Lower lobe of right lung (tissue), 2 donors: ENCODE data around the gene PPP1R13B. TPM values are rescaled to one million over a fixed set of nuclear protein-coding genes. Genes with fewer than 3 reads are reported as not detected.

Source experiments
- ATAC-seq, 2 donors: fragments of 200-7000 bp; cut with Tn5 transposase; one replicate each; pipeline ENCODE4 v1.9.1; 2020 to 2022; ENCODE audit warnings: mild to moderate bottlenecking in 2 of 2, moderate library complexity in 2 of 2
- DNase-seq: peaks from one replicate; pipeline ENCODE4 v3.0.0-alpha.2; 2020
- H3K27ac ChIP-seq: fragments of 200-600 bp; one replicate; pipeline ENCODE4 v1.8.0; 2022
- H3K27me3 ChIP-seq: fragments of 200-600 bp; one replicate; pipeline ENCODE4 v1.8.0; 2022; ENCODE audit warnings: low read depth
- H3K36me3 ChIP-seq: fragments of 200-600 bp; one replicate; pipeline ENCODE4 v1.8.0; 2022; ENCODE audit warnings: mild to moderate bottlenecking
- H3K4me1 ChIP-seq: fragments of 200-600 bp; one replicate; pipeline ENCODE4 v1.8.0; 2022
- H3K4me3 ChIP-seq: fragments of 200-600 bp; one replicate; pipeline ENCODE4 v1.8.0; 2022; ENCODE audit warnings: mild to moderate bottlenecking
- H3K9me3 ChIP-seq: fragments of 200-600 bp; one replicate; pipeline ENCODE4 v1.8.0; 2022
- intact Hi-C: fragments of 100-400 bp; cut with DNase I; formaldehyde crosslinking; loops from one replicate; pipeline ENCODE4 v1.11.0; 2022
- total RNA-seq: library from RNA; stranded (reverse); fragmentation: NEBNext Ultra II Directional; extraction: Animal tissue kit (Norgen Biotek cat#: 25700); gene quantifications from one replicate; pipeline ENCODE4 v1.2.1, GENCODE V29; 2021
- TF ChIP-seq, protein P1 (sequence below): fragments of 200-600 bp; IDR thresholded peaks from one replicate; pipeline ENCODE4 v1.8.0; 2022; ENCODE audit warnings: antibody characterized with exemption, mild to moderate bottlenecking
- donor health status: DM: no; HTN: yes; CAD: no; lungs with severe emphysema.

Gene PPP1R13B
- total RNA-seq, 1 donor from 2014 or later: 60.6 TPM

DNA sequence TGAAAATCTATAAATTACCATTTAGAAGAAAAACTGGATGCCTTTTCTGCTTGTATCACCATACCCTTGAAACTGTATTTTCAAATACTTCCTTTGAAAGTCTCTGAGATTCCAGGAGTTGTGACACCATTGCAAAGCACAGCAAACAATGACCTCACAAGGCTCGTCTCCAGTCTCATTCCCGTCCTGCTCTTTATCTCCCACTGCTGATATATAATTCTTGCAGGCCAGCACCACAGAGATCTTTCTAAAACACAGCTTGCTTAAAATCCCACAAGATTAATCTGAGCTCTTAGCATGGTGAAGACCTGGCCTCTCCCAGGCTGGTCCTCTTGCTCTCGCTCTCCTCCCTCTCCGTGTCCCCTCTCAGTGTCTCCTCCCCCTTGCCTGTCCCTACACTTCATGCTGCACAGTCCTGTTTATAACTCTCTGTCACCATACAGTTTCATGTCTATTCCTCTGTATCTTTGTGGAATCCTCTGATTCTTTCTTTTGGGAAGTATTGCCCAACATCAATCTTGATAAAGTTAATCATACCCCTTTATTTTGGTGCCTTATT is 80.0 kb downstream of the PPP1R13B start:
- Histone ChIP-seq H3K9me3 (no peaks in the 10 kb centered on the region), H3K4me3 (no peak overlapping the region), H3K27ac (no peak overlapping the region), H3K27me3 (no peaks in the 10 kb centered on the region), H3K4me1 (no peaks in the 10 kb centered on the region), H3K36me3 (peaks cover 16% of the 10 kb centered on the region)
- TF ChIP-seq, protein P1, sequence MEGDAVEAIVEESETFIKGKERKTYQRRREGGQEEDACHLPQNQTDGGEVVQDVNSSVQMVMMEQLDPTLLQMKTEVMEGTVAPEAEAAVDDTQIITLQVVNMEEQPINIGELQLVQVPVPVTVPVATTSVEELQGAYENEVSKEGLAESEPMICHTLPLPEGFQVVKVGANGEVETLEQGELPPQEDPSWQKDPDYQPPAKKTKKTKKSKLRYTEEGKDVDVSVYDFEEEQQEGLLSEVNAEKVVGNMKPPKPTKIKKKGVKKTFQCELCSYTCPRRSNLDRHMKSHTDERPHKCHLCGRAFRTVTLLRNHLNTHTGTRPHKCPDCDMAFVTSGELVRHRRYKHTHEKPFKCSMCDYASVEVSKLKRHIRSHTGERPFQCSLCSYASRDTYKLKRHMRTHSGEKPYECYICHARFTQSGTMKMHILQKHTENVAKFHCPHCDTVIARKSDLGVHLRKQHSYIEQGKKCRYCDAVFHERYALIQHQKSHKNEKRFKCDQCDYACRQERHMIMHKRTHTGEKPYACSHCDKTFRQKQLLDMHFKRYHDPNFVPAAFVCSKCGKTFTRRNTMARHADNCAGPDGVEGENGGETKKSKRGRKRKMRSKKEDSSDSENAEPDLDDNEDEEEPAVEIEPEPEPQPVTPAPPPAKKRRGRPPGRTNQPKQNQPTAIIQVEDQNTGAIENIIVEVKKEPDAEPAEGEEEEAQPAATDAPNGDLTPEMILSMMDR: no peak
- intact Hi-C loops: no loop called here
- no peak for ATAC-seq
- no peak for DNase-seq

- Histone ChIP-seq H3K4me3 (no peak overlapping the region), H3K27ac (no peak overlapping the region), H3K9me3 (no peaks in the 10 kb centered on the region), H3K27me3 (no peaks in the 10 kb centered on the region), H3K4me1 (no peaks in the 10 kb centered on the region), H3K36me3 (peaks cover 16% of the 10 kb centered on the region)
- ATAC-seq: no peak
- no peak for DNase-seq
- TF ChIP-seq, protein P1: no peak
- intact Hi-C loops: no loop called here
These were observed 81.8 kb downstream of the PPP1R13B start for GRCh38 chr14:103765526-103765925.

DNA sequence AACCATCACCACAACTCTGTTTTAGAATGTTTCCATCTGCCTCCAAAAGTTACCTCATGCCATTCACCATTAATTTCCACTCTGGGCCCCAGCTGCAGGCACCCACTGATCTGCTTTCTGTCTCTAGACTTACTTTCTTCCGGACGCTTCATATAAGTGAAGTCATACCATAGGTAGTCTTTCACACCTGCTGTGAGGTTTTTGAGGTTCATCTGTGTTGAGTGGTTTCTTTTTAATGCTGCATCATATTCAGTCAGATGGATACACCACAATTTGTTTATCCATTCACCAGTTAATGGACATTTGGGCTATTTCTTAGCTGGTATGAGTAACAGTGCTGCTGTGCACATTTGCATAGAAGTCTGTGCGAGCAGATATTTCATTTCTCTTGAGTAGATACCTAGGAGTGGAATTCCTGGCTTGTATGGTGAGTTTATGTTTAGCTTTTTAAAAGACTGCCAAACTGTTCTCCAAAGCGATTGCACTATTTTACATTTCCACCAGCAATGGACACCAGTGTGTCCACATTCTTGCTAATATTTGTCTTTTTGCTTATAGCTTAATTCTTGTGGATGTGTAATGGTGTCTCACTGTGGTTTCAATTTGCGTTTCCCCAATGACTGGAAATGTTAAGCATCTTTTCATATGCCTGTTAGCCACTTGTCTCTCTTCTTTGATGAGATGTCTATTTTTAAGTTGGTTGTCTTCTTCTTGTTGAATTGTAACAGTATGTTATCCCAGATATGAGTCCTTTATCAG is 83.5 kb downstream of the PPP1R13B start:
- Histone ChIP-seq H3K36me3 (peaks cover 16% of the 10 kb centered on the region), H3K9me3 (no peaks in the 10 kb centered on the region), H3K4me3 (no peak overlapping the region), H3K27ac (no peak overlapping the region), H3K4me1 (no peaks in the 10 kb centered on the region), H3K27me3 (no peaks in the 10 kb centered on the region)
- DNase-seq: no peak
- TF ChIP-seq, protein P1: no peak
- ATAC-seq: no peak
- intact Hi-C loops: no loop called here

- intact Hi-C loops: no loop called here
- H3K4me1 ChIP-seq: no peaks in the 10 kb centered on the region
- TF ChIP-seq, protein P1: no peak
- H3K36me3 ChIP-seq: peaks cover 17% of the 10 kb centered on the region
- no peak overlapping the region for H3K27ac ChIP-seq
- no peak overlapping the region for H3K4me3 ChIP-seq
- H3K9me3 ChIP-seq: no peaks in the 10 kb centered on the region
- ATAC-seq: no peak
- DNase-seq: no peak
- no peaks in the 10 kb centered on the region for H3K27me3 ChIP-seq
These were observed 84.8 kb downstream of the PPP1R13B start for GRCh38 chr14:103762541-103762940.

- TF ChIP-seq, protein P1: no peak
- no peaks in the 10 kb centered on the region for H3K27me3 ChIP-seq
These were observed 85.3 kb downstream of the PPP1R13B start for GRCh38 chr14:103762036-103762435.

More at GRCh38 chr14:103762036-103762435, 85.3 kb downstream of the PPP1R13B start:
- peaks cover 22% of the 10 kb centered on the region for H3K36me3 ChIP-seq
- no peak for ATAC-seq
- no peak overlapping the region for H3K27ac ChIP-seq
- no peak for DNase-seq
- no peaks in the 10 kb centered on the region for H3K9me3 ChIP-seq
- H3K4me3 ChIP-seq: no peak overlapping the region
- H3K4me1 ChIP-seq: no peaks in the 10 kb centered on the region
- intact Hi-C loops: no loop called here
